AG09319 (cell line): Measurements from ENCODE around the gene FANCC.

Experiments used
- DNase-seq: peaks from one replicate; pipeline ENCODE4 v3.0.0-alpha.2; 2010; ENCODE audit warnings: low read depth; ENCODE audit errors: extremely low read depth
- CTCF ChIP-seq: IDR thresholded peaks from 2 replicates; pipeline ENCODE4 v1.5.1; 2011; ENCODE audit warnings: low read depth, mild to moderate bottlenecking, inconsistent platforms, low read length, moderate library complexity

FANCC gene

GRCh38 chr9:95355500-95355899 is 38.0 kb upstream of the FANCC start:
- no peak for TF ChIP-seq CTCF
- DNase-seq: no peak

GRCh38 chr9:95351051-95351450 is 33.5 kb upstream of the FANCC start:
- TF ChIP-seq CTCF: no peak
- no peak for DNase-seq

GRCh38 chr9:95350266-95350665 is 32.8 kb upstream of the FANCC start:
- TF ChIP-seq CTCF: no peak
- no peak for DNase-seq

GRCh38 chr9:95349091-95350038 is 31.9 kb upstream of the FANCC start:
- no peak for DNase-seq
- no peak for TF ChIP-seq CTCF

DNA sequence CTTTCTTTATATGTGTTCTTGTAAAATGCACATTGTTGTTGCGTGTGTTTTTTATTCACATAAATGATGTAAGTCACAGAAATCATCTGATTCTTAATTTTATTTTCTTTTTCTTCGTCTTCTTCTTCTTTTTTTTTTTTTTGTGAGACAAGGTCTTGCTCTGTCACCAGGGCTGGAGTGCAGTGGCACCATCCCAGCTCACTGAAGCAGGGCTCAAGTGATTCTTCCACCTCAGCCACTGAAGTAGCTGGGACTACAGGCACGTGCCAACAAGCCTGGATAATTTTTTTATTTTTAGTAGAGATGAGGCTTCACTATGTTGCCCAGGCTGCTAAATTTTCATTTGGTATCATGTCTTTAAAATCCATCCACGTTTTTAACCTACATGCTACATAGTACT is 28.5 kb upstream of the FANCC start:
- TF ChIP-seq CTCF: no peak
- DNase-seq: no peak

GRCh38 chr9:95344735-95345325 is 27.3 kb upstream of the FANCC start:
- no peak for DNase-seq
- no peak for TF ChIP-seq CTCF

GRCh38 chr9:95343725-95344287 is 26.3 kb upstream of the FANCC start:
- no peak for DNase-seq

More at GRCh38 chr9:95343725-95344287, 26.3 kb upstream of the FANCC start:
- TF ChIP-seq CTCF: no peak
